GM19025 (cell line): ENCODE results near the gene USP40.

Experiments
- ATAC-seq: cut with Tn5 transposase; IDR thresholded peaks from one replicate; pipeline ENCODE4 v1.9.1; 2021; ENCODE audit warnings: mild to moderate bottlenecking, low read depth, moderate library complexity; ENCODE audit not compliant: unreplicated experiment

The USP40 gene

GRCh38 chr2:233449081-233449901, 117.3 kb downstream of the USP40 start:
- ATAC-seq, result no peak

- no peak for ATAC-seq
These were observed 118.0 kb downstream of the USP40 start for GRCh38 chr2:233448575-233448974.

GRCh38 chr2:233448220-233448559, 118.4 kb downstream of the USP40 start:
- no peak for ATAC-seq

- ATAC-seq, result no peak
These were observed 118.9 kb downstream of the USP40 start for GRCh38 chr2:233447506-233448219.

- no peak for ATAC-seq
These were observed 119.8 kb downstream of the USP40 start for GRCh38 chr2:233446606-233447305.

- ATAC-seq, result no peak
These were observed 120.5 kb downstream of the USP40 start for GRCh38 chr2:233446121-233446520.

- no peak for ATAC-seq
These were observed 121.3 kb downstream of the USP40 start for GRCh38 chr2:233445152-233445830.

GRCh38 chr2:233444501-233444900, 122.1 kb downstream of the USP40 start:
- no peak for ATAC-seq

- no peak for ATAC-seq
These were observed 122.9 kb downstream of the USP40 start for GRCh38 chr2:233443511-233444183.

GRCh38 chr2:233442028-233442310, 124.6 kb downstream of the USP40 start:
- no peak for ATAC-seq

- no peak for ATAC-seq
These were observed 125.2 kb downstream of the USP40 start for GRCh38 chr2:233441161-233442027.

- ATAC-seq, result no peak
These were observed 125.9 kb downstream of the USP40 start for GRCh38 chr2:233440714-233441113.

- no peak for ATAC-seq
These were observed 126.3 kb downstream of the USP40 start for GRCh38 chr2:233440314-233440713.

GRCh38 chr2:233439191-233439590, 127.4 kb downstream of the USP40 start:
- ATAC-seq, result no peak

GRCh38 chr2:233438573-233439147, 127.9 kb downstream of the USP40 start:
- no peak for ATAC-seq

- ATAC-seq, result no peak
These were observed 129.1 kb downstream of the USP40 start for GRCh38 chr2:233437439-233437955.

- ATAC-seq, result no peak
These were observed 129.7 kb downstream of the USP40 start for GRCh38 chr2:233436691-233437438.

- no peak for ATAC-seq
These were observed 130.4 kb downstream of the USP40 start for GRCh38 chr2:233436191-233436581.
